Suprapubic skin (tissue), 3 donors: Measurements from ENCODE around the gene ST7L.

Experiments used
- CTCF ChIP-seq, 2 donors: fragments of 200-600 bp in 1 of 2; fragments of 450-650 bp in 1 of 2; sonication (generic) in 1 of 2; IDR thresholded peaks; one replicate each; pipeline ENCODE4 v1.5.1; 2016 to 2019; ENCODE audit warnings: antibody characterized with exemption in 2 of 2, mild to moderate bottlenecking in 1 of 2, moderate library complexity in 1 of 2
- EP300 ChIP-seq: sonication (generic); formaldehyde crosslinking; IDR thresholded peaks from one replicate; pipeline ENCODE4 v1.6.1; 2017; ENCODE audit warnings: antibody characterized with exemption
- POLR2A ChIP-seq, 2 donors: fragments of 450-650 bp; IDR thresholded peaks; one replicate each; pipeline ENCODE4 v1.6.1; 2017; ENCODE audit warnings: antibody characterized with exemption in 2 of 2, mild to moderate bottlenecking in 2 of 2, moderate library complexity in 2 of 2

GRCh38 chr1:112629256-112629655, 10.3 kb upstream of the ST7L start:
- TF ChIP-seq POLR2A (IDR thresholded peaks at IDR 0.05) (no peak), CTCF (IDR thresholded peaks at IDR 0.05) (no peak), EP300 (no peak)
